Fibroblast of gingiva (primary cell): ENCODE results near the gene LAD1.

Source experiments
- DNase-seq: peaks from one replicate; pipeline ENCODE4 v3.0.0-alpha.2; 2011; ENCODE audit warnings: low read depth

LAD1 gene

GRCh38 chr1:201391651-201392511 is 7.2 kb downstream of the LAD1 start:
- DNase-seq, result no peak

DNA sequence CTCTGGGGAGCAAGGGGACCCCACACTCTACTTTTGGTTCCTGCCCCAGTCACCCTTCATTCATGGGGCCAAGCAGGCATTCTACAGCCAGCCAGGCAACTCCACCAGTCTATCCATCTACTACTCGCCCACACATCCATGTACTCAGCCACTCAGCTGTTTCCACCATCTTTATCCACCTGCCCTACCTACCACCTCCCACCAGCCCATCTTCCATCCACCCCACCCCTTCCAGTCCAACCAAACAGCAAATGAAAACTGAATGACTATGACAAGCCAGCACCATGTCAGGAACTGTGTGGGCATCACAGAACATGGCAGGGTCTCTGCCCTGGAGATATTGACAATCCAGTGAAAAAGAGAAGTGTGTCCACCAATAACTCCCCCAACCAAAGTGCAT is 7.9 kb downstream of the LAD1 start:
- DNase-seq, result no peak

GRCh38 chr1:201389051-201389450 is 10.1 kb downstream of the LAD1 start:
- DNase-seq, result no peak

DNA sequence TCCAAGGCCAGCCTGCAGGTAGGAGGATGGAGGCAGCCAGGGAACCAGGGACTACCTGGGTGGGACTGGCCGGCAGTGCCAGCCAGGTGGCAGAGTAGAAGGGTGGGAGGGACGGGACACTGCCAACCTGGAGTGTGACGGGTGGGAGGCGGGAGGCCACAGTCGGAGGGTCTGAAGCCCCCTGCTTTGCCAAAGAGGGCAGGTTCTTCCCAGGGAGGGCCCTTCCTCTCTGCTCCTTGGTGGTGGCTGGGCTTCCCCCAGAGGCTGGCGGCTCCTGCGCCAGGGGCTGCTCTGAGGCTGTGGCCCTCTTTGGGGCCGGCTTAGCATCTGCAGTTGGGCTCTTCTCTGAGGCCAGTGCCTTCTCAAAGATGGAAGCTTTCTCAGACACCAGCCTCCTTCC is 12.9 kb downstream of the LAD1 start:
- DNase-seq, result no peak

GRCh38 chr1:201385299-201385891 is 13.7 kb downstream of the LAD1 start:
- no peak for DNase-seq

DNA sequence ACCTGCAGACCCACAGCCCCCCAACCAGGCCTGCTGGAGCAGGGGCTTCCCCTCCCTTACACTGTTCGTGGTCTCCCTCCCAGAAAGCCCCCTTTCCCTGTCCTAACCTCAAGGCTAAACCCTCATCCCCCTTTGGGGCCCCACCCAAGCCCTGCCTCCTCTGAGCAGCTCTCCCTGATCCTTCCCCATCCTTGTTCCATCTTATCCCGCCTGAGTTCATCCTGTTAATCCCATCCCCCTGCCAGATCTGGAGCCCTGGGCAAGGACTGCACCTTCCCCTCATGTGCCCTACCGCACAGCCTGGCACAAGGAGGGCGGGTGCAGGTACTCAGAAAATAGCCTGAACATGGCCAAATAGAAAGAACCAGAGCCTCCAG is 14.7 kb downstream of the LAD1 start:
- no peak for DNase-seq

DNA sequence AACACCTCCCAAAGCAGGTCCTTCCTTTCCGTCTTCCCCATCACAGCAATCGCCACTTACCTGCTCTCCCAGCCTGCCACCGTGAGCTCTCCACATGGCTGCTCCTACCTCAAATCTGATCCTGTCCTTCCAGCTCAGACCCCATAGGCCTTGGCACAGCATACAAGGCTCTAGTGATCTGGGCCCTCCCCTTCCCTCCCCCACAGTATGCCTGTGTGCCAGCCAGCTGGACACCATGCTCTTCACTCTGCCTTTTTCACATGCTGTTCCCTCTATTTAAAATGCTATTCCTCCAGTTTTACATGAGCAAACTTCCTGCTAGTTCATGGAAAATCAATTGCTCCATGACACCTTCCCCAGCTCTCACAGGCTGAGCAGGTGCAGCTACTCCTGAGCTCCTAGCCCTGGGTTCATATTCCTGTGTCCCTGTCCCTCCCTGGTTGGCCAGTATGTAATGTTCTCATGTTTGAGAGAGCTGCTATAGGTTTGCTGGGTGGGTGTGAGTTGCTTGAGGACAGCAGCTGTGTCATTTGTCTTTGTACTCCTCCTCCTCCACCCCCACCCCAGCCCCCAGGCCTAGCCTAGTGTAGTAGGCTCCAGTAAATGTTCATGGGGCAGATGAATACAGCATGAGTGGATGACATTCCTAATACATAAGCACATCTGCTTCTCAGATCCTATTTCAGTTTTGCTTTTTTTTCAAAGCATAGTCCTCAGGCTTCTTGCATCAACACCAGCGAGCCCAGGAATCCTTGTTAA is 15.3 kb downstream of the LAD1 start:
- peak; percentile 78 for DNase-seq

DNA sequence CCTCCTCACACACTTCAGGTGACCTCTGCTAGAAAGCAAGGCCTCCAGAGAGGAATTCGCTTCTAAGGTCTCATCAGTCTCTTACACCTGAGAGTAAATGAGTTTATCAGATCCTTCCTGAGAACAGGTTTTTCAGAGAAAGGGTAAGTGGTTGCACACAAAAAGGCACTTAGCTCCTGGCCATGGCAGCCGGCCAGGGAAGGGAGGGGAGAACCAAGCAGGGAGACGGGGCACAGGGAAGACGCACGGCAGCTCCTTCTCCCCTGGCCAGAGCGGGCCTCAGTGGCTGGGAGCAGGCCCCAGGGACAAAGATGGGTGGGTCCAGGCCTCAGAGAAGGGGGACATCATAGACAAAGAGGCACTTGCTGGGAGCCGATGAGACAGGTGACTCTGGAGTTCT is 18.0 kb downstream of the LAD1 start:
- no peak for DNase-seq

- no peak for DNase-seq
These were observed 19.3 kb downstream of the LAD1 start for GRCh38 chr1:201379733-201380242.

DNA sequence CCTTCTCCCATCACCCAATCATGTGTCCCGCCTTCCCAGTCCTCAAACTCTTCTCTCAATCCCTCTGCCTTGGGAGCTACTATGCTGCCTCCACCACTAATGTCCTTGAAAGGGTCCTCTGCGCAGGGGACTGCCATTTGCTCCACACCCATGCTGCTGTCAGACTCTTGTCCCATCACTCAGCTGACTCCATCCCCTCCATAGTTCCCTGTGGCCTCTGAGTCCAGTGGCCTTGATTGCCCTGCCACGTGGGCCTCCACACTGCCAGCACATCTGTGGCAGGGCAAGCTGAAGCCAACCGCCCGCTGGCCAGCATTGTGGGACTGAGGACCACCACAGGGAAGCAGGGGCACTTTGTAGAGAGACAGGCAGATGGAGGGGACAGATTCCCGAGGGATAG is 20.3 kb downstream of the LAD1 start:
- no peak for DNase-seq

GRCh38 chr1:201377611-201378092 is 21.5 kb downstream of the LAD1 start, which contains the start of gene TNNT2:
TNNT2 (minus strand) TSS chr1:201377680; CDS start chr1:201373254, 4,426 bp downstream.
- DNase-seq, result no peak

GRCh38 chr1:201376464-201377374 is 22.4 kb downstream of the LAD1 start:
- no peak for DNase-seq

- DNase-seq, result no peak
These were observed 23.0 kb downstream of the LAD1 start for GRCh38 chr1:201376107-201376463.

GRCh38 chr1:201375169-201375568 is 24.0 kb downstream of the LAD1 start:
- no peak for DNase-seq

DNA sequence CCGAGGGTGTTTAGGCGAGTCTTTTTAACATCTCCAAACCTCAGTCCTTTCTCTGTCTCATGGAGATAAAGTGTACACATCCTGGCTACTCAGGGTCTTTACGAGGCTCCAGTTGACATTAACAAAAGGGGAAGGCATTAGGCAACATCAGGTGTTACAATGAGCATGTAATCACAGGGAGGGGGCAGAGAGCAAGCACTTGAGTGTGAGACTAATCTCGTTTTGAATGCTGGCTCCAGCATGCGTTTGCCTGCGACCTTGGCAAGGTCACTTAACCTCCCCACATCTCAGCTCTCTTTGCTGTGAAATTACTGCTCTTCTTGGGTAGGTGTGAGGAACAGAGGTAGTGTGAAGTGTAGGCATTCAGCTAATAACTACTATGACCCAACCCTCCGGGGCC is 24.8 kb downstream of the LAD1 start:
- DNase-seq, result no peak

- DNase-seq, result no peak
These were observed 27.3 kb downstream of the LAD1 start for GRCh38 chr1:201371792-201372191.

- no peak for DNase-seq
These were observed 27.8 kb downstream of the LAD1 start for GRCh38 chr1:201371276-201371675.

GRCh38 chr1:201370500-201370899 is 28.6 kb downstream of the LAD1 start:
- no peak for DNase-seq

DNA sequence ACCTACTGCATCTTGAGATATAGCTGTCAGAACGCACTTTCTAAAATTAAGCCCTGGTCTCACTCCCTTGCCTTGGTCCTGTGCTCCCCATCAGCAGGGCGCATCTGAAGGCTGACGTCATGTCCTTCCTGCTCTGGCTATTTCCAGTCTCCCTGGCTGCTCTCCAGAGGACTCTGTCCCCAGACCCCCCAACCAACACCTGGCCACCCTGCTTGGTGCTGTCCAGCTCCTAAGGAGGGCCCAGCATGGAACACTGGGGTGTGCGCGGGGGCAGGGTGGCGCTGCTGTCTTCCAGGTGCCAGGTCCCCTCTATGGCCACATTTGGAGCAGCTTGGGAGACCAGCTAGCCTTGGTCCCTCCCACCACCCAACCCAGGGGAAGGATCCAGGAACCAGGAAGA is 29.9 kb downstream of the LAD1 start:
- DNase-seq, result no peak

- DNase-seq, result no peak
These were observed 32.4 kb downstream of the LAD1 start for GRCh38 chr1:201366696-201367095.

DNA sequence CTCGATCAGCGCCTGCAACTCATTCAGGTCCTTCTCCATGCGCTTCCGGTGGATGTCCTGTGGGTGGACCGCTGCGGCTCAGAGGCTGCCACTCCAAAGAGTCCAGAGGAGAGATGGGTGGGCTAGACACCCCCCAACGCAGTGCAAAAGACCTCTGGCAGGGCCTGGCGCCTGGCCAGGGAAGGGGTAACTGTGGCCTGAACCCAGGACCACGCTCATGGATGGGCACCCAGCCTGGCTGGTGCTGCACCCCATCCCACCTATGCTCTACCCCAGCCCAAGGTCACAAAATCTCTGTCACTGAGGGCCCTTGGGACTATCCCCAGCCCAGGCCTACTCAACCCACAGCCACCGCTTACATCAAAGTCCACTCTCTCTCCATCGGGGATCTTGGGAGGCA is 33.9 kb downstream of the LAD1 start:
- no peak for DNase-seq

DNA sequence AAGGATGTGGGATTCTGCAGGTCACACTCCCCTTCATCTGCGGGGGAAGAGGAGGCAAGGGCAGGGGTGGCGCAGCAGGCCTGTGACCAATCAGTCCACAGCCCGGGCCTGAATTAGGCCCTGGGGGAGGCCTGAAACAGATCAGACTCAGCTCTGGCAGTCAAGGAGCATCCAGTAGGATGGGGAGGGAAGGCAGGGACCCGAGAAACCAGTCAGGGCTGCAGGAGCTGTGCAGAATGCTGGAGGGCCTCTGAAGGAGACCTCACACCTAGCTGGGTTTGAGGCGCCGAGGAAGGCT is 34.4 kb downstream of the LAD1 start:
- no peak for DNase-seq
